OCI-LY1 (cell line): Measurements from ENCODE around the gene MARK1.

Experiments
- EZH2 ChIP-seq: fragments of 200-600 bp; sonication (generic), shearing (Covaris generic); IDR thresholded peaks from 2 replicates; pipeline ENCODE4 v1.8.0; 2017; ENCODE audit warnings: borderline replicate concordance, mixed run types, mild to moderate bottlenecking, antibody characterized with exemption, low read length, moderate library complexity, mixed read lengths
- TF ChIP-seq, protein P1 (sequence below): fragments of 200-600 bp; sonication (generic), shearing (Covaris generic); IDR thresholded peaks from 2 replicates; pipeline ENCODE4 v1.5.1; 2017; ENCODE audit warnings: mild to moderate bottlenecking, antibody characterized with exemption, low read length, moderate library complexity, mixed read lengths

DNA sequence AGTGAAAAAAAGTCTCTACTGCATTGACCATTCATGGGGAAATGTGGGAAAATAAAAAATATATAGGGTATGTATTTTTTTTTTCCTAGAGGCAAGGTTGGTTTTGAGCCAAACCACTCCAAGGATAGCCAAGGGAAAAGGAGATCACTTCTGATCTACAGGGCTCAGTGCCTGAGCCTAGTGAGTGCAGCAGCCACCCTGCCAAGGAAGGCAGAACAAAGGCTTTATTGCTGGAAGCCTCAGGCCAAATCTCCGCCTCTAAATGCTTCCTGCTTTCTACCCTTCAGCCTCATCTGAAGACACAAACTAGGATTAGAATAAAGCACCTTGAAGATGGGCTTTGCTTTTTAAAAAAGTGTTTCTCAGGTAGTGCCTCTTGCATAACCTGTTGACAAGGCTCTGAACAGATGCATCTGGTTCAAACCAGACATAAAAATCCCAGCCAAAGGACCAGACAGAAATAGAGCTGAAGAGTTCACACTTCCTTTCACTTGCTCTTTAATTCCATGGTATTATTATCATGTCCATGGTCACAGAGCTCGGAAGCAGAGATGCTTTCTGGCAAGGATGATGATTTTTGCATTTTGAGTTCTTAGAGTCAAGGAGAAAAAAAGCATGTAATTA is 172.7 kb downstream of the MARK1 start:
- TF ChIP-seq, protein P1, sequence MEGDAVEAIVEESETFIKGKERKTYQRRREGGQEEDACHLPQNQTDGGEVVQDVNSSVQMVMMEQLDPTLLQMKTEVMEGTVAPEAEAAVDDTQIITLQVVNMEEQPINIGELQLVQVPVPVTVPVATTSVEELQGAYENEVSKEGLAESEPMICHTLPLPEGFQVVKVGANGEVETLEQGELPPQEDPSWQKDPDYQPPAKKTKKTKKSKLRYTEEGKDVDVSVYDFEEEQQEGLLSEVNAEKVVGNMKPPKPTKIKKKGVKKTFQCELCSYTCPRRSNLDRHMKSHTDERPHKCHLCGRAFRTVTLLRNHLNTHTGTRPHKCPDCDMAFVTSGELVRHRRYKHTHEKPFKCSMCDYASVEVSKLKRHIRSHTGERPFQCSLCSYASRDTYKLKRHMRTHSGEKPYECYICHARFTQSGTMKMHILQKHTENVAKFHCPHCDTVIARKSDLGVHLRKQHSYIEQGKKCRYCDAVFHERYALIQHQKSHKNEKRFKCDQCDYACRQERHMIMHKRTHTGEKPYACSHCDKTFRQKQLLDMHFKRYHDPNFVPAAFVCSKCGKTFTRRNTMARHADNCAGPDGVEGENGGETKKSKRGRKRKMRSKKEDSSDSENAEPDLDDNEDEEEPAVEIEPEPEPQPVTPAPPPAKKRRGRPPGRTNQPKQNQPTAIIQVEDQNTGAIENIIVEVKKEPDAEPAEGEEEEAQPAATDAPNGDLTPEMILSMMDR: no peak
- TF ChIP-seq EZH2: no peak
